GM23248 (cell line): ENCODE measurements around the gene EIF3B.

Experiments used
- EZH2 ChIP-seq: fragments of 200-600 bp; sonication (generic); IDR thresholded peaks from 2 replicates; pipeline ENCODE4 v1.6.1; 2018; ENCODE audit warnings: antibody characterized with exemption, mild to moderate bottlenecking; ENCODE audit not compliant: insufficient read depth, poor library complexity, severe bottlenecking
- EZH2phosphoT487 ChIP-seq: fragments of 200-600 bp; sonication (generic); IDR thresholded peaks from 2 replicates; pipeline ENCODE4 v1.6.1; 2018; ENCODE audit warnings: antibody characterized with exemption, moderate library complexity, mild to moderate bottlenecking, low read depth; ENCODE audit not compliant: insufficient read depth

- TF ChIP-seq EZH2: no peak
- TF ChIP-seq EZH2phosphoT487: no peak
Measured at GRCh38 chr7:2362385-2363088, 7.9 kb downstream of the EIF3B start.
